GM15510 (cell line): ENCODE data around the gene TCEAL3.

Experiments
- POLR2A ChIP-seq: IDR thresholded peaks from 3 replicates; pipeline ENCODE4 v1.6.1; 2011; ENCODE audit warnings: borderline replicate concordance; ENCODE audit not compliant: insufficient read length; ENCODE audit errors: extremely low read depth

Gene TCEAL3

GRCh38 chrX:103651151-103651773 lies 43.5 kb downstream of the TCEAL3 start:
- no peak for TF ChIP-seq POLR2A

- TF ChIP-seq POLR2A: no peak
These were observed 48.9 kb downstream of the TCEAL3 start for GRCh38 chrX:103656617-103657016.

- no peak for TF ChIP-seq POLR2A
These were observed 51.1 kb downstream of the TCEAL3 start for GRCh38 chrX:103658681-103659433.
